HFFc6 (cell line): Measurements from ENCODE around the gene TMEM63B. TPM values are rescaled to one million over a fixed set of nuclear protein-coding genes. Genes with fewer than 3 reads are reported as not detected.

Experiments used
- DNase-seq: peaks from one replicate; pipeline ENCODE4 v3.0.0-alpha.2; 2018
- H3K27ac Mint-ChIP-seq: 2 replicates; pipeline ENCODE4 v1.8.0; 2020; ENCODE audit warnings: mild to moderate bottlenecking, mixed read lengths
- H3K27me3 Mint-ChIP-seq: 2 replicates; pipeline ENCODE4 v1.8.0; 2021; ENCODE audit warnings: mild to moderate bottlenecking, moderate library complexity, mixed read lengths; ENCODE audit not compliant: insufficient read depth
- H3K36me3 Mint-ChIP-seq: 2 replicates; pipeline ENCODE4 v1.8.0; 2021; ENCODE audit warnings: low read depth, mixed read lengths
- H3K4me1 Mint-ChIP-seq: 2 replicates; pipeline ENCODE4 v1.8.0; 2020; ENCODE audit warnings: low read depth, mixed read lengths
- H3K4me3 Mint-ChIP-seq: 2 replicates; pipeline ENCODE4 v1.8.0; 2020; ENCODE audit warnings: mild to moderate bottlenecking, moderate library complexity, mixed read lengths
- H3K9me3 Mint-ChIP-seq: 2 replicates; pipeline ENCODE4 v1.8.0; 2020; ENCODE audit warnings: mild to moderate bottlenecking, mixed read lengths
- total RNA-seq, 6 experiments: library from RNA; stranded (reverse); fragmentation: NEBNext Ultra II Directional; extraction: Animal tissue kit (Norgen Biotek cat#: 25700); gene quantifications; 2 replicates in 1 of 6; 3 replicates in 5 of 6; pipeline ENCODE4 v1.2.3, GENCODE V29; 2021
- TF ChIP-seq, protein P1 (sequence below): fragments of 200-600 bp; sonication (generic); IDR thresholded peaks from 2 replicates; pipeline ENCODE4 v1.5.0; 2021; ENCODE audit warnings: antibody characterized with exemption, mild to moderate bottlenecking

TMEM63B gene
- total RNA-seq, 6 experiments from 2014 or later = 38.3 to 55.1 (median 44.7) TPM

DNA sequence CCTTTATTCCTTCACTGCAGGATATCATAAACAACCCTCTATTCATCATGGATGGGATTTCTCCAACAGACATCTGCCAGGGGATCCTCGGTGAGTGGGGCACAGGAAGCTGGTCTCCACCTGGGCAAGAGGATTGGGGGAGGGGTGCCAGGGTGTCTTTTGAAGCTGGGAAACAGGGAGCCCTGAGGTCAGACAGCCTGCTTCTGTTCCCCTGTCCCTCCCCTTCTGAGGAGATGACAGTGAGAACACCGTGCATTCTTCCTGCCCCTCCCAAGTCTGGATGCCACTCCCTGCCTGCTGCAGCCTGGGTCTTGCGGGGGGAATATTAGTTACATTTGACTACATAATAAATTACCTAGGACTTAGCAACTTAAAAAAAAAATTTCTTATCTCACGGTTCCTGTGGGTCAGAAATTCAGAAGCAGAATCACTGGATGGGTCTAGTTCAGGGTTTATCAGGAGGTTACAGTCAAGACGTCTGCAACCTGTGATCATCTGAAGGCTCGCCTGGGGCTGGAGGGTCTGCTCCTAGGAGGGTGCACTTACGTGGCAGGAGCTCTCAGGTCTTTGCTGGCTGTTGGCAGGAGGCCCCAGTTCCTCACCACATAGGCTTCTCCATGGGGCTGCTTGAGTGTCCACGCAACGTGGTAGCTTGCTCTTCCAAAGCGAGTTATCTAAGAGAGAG lies 42.7 kb downstream of the TMEM63B start:
- TF ChIP-seq, protein P1, sequence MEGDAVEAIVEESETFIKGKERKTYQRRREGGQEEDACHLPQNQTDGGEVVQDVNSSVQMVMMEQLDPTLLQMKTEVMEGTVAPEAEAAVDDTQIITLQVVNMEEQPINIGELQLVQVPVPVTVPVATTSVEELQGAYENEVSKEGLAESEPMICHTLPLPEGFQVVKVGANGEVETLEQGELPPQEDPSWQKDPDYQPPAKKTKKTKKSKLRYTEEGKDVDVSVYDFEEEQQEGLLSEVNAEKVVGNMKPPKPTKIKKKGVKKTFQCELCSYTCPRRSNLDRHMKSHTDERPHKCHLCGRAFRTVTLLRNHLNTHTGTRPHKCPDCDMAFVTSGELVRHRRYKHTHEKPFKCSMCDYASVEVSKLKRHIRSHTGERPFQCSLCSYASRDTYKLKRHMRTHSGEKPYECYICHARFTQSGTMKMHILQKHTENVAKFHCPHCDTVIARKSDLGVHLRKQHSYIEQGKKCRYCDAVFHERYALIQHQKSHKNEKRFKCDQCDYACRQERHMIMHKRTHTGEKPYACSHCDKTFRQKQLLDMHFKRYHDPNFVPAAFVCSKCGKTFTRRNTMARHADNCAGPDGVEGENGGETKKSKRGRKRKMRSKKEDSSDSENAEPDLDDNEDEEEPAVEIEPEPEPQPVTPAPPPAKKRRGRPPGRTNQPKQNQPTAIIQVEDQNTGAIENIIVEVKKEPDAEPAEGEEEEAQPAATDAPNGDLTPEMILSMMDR = no peak
- peaks cover 17% of the 10 kb centered on the region for H3K4me1 Mint-ChIP-seq
- H3K36me3 Mint-ChIP-seq = no peaks in the 10 kb centered on the region
- DNase-seq = no peak
- no peak overlapping the region for H3K4me3 Mint-ChIP-seq
- peaks cover 29% of the 10 kb centered on the region for H3K27me3 Mint-ChIP-seq
- H3K27ac Mint-ChIP-seq = no peak overlapping the region
- H3K9me3 Mint-ChIP-seq = no peaks in the 10 kb centered on the region

DNA sequence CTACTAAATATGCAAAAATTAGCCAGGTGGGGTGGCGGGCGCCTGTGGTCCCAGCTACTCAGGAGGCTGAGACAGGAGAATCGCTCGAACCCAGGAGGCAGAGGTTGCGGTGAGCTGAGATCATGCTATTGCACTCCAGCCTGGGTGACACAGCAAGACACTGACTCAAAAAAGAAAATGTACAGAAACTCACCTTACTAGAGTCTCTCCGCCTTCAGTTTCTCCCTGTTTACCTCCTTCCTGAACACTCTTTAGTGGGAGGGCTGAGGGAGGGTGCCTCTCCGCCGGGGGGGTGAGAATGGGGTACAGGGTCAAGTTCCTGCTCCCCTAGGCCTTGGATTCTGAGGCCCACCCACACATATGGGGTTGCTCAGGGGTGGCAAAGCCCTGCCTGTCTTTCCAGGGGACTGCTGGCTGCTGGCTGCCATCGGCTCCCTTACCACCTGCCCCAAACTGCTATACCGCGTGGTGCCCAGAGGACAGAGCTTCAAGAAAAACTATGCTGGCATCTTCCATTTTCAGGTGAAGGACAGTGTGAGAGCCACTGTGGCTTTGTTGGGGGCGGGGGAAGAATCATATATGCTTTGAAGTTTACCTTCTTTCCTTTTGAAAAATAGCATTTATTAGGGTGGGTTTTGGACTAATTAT lies 44.7 kb downstream of the TMEM63B start:
- no peaks in the 10 kb centered on the region for H3K36me3 Mint-ChIP-seq
- no peaks in the 10 kb centered on the region for H3K9me3 Mint-ChIP-seq
- TF ChIP-seq, protein P1 = no peak
- peaks cover 26% of the 10 kb centered on the region for H3K4me1 Mint-ChIP-seq
- H3K27me3 Mint-ChIP-seq = peaks cover 22% of the 10 kb centered on the region
- H3K27ac Mint-ChIP-seq = no peak overlapping the region
- DNase-seq = no peak
- H3K4me3 Mint-ChIP-seq = no peak overlapping the region

DNA sequence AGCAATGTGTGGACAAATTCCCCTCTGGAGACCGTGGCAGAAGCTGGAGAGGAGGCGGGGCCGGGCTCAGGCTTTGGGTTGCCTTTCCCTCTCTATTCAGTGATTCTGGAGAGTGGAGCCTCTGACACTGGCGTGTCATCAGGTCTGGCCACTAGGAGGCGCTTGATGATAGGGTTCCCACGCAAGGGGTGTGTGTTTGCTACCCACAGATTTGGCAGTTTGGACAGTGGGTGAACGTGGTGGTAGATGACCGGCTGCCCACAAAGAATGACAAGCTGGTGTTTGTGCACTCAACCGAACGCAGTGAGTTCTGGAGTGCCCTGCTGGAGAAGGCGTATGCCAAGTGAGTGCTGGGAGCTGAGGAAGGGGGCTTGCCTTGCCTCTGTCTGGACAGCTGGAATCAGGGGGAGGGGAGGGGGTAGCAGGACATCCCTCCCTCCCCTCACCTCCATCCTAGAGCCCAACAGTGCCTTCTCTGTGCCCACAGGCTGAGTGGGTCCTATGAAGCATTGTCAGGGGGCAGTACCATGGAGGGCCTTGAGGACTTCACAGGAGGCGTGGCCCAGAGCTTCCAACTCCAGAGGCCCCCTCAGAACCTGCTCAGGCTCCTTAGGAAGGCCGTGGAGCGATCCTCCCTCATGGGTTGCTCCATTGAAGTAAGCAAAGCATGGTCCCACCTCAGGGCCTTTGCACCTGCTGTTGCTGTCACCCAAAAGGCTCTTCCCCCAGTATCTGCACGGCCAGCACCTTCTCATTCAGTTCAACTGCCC lies 45.6 kb downstream of the TMEM63B start:
- H3K4me3 Mint-ChIP-seq = no peak overlapping the region
- no peaks in the 10 kb centered on the region for H3K9me3 Mint-ChIP-seq
- no peak overlapping the region for H3K27ac Mint-ChIP-seq

DNA sequence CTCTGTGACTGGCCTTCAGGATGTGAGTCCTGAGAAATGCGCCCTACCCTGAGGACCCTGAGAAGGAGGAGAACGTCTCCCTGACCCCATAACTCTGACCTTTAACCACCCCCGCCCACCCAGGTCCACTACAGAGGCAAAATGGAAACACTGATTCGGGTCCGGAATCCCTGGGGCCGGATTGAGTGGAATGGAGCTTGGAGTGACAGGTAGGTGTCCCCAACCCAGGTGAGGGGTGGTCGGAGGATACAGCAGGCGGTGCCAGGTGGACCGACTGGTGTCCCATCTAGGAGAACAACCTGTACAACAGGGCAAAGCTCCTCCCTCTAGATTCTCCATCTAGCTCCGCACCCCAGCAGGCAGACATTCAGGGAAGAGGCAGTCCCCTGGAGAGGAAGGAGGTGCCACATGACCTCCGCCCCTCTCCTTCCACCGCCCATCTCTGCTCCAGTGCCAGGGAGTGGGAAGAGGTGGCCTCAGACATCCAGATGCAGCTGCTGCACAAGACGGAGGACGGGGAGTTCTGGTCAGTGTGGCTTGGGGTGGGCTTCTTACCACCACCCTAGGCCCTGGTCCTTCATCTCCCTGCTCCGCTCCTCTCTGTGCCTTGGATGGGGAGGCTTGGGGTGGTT lies 48.9 kb downstream of the TMEM63B start:
- Mint-ChIP-seq H3K9me3 (no peaks in the 10 kb centered on the region), H3K36me3 (no peaks in the 10 kb centered on the region), H3K4me1 (peaks cover 57% of the 10 kb centered on the region), H3K27me3 (peaks cover 1% of the 10 kb centered on the region; the same call in 1 of the 2 replicates), H3K27ac (no peak overlapping the region), H3K4me3 (no peak overlapping the region)
- TF ChIP-seq, protein P1 = no peak
- no peak for DNase-seq

More for the DNA sequence above, 45.6 kb downstream of the TMEM63B start:
- TF ChIP-seq, protein P1 = peak; percentile 96
- peaks cover 35% of the 10 kb centered on the region for H3K4me1 Mint-ChIP-seq
- DNase-seq = peak; percentile 72
- H3K36me3 Mint-ChIP-seq = no peaks in the 10 kb centered on the region
- H3K27me3 Mint-ChIP-seq = peaks cover 20% of the 10 kb centered on the region

DNA sequence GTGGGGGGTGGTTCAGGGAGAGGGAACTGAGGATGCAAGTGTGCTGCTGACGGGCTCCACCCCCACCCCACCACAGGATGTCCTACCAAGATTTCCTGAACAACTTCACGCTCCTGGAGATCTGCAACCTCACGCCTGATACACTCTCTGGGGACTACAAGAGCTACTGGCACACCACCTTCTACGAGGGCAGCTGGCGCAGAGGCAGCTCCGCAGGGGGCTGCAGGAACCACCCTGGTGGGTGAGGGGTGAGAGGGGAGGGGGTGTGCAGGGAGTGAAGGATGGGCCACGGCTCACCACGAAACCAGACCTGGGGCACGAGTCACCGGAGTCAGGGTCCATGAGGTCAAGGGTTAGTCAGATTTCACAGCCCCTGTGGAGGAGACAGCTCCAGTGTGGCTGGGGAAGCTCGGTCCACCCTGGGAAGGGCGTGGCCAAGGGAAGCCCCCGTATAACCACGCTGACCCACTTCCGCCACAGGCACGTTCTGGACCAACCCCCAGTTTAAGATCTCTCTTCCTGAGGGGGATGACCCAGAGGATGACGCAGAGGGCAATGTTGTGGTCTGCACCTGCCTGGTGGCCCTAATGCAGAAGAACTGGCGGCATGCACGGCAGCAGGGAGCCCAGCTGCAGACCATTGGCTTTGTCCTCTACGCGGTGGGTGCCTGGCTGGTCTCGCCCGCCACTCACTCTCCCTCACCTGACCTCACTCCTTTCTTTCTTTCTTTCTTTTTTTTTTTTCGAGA lies 49.6 kb downstream of the TMEM63B start:
- Mint-ChIP-seq H3K9me3 (no peaks in the 10 kb centered on the region), H3K27ac (peak overlapping the region; percentile 85), H3K4me1 (peaks cover 57% of the 10 kb centered on the region), H3K4me3 (no peak overlapping the region), H3K36me3 (no peaks in the 10 kb centered on the region), H3K27me3 (no peaks in the 10 kb centered on the region)
- no peak for DNase-seq
- TF ChIP-seq, protein P1 = no peak
